ENCODE measurements around the gene RGS2.

RGS2 gene

GRCh38 chr1:192795916-192796618 is 12.8 kb upstream of the RGS2 start:
- DNase-seq (ENCODE audit: low spot score): no peak

- no peak for DNase-seq (ENCODE audit: low spot score)
Observed at GRCh38 chr1:192797143-192797542, 11.7 kb upstream of the RGS2 start.

GRCh38 chr1:192797891-192798290 is 10.9 kb upstream of the RGS2 start:
- DNase-seq (ENCODE audit: low spot score): no peak

- DNase-seq (ENCODE audit: low spot score): no peak
Observed at GRCh38 chr1:192801451-192801850, 7.4 kb upstream of the RGS2 start.

- no peak for DNase-seq (ENCODE audit: low spot score)
Observed at GRCh38 chr1:192802406-192802805, 6.4 kb upstream of the RGS2 start.

GRCh38 chr1:192803501-192803900 is 5.3 kb upstream of the RGS2 start:
- DNase-seq (ENCODE audit: low spot score): no peak

GRCh38 chr1:192805832-192806323 is 3.0 kb upstream of the RGS2 start:
- DNase-seq (ENCODE audit: low spot score): no peak

- no peak for DNase-seq (ENCODE audit: low spot score)
Observed at GRCh38 chr1:192807211-192808162, 1.4 kb upstream of the RGS2 start.

- DNase-seq (ENCODE audit: low spot score): no peak
Observed at GRCh38 chr1:192808163-192808517, 699 bp upstream of the RGS2 start.

- no peak for DNase-seq (ENCODE audit: low spot score)
Observed at GRCh38 chr1:192809307-192810252, 741 bp downstream of the RGS2 start.

- peak; percentile 59 for DNase-seq (ENCODE audit: low spot score)
Observed at GRCh38 chr1:192810253-192810880, 1.5 kb downstream of the RGS2 start.

- DNase-seq (ENCODE audit: low spot score): no peak
Observed at GRCh38 chr1:192811006-192811405, 2.2 kb downstream of the RGS2 start.

GRCh38 chr1:192811594-192812239 is 2.9 kb downstream of the RGS2 start:
- DNase-seq (ENCODE audit: low spot score): no peak

- DNase-seq (ENCODE audit: low spot score): no peak
Observed at GRCh38 chr1:192812420-192813209, 3.8 kb downstream of the RGS2 start.

GRCh38 chr1:192814805-192815204 is 6.0 kb downstream of the RGS2 start:
- no peak for DNase-seq (ENCODE audit: low spot score)

- DNase-seq (ENCODE audit: low spot score): no peak
Observed at GRCh38 chr1:192817246-192817645, 8.4 kb downstream of the RGS2 start.

GRCh38 chr1:192821296-192821695 is 12.5 kb downstream of the RGS2 start:
- no peak for DNase-seq (ENCODE audit: low spot score)

GRCh38 chr1:192824511-192824910 is 15.7 kb downstream of the RGS2 start:
- no peak for DNase-seq (ENCODE audit: low spot score)

GRCh38 chr1:192826791-192827546 is 18.1 kb downstream of the RGS2 start:
- no peak for DNase-seq (ENCODE audit: low spot score)

Measured in ecto neural progenitor cell (in vitro differentiated cells).